Coronary artery (tissue), 2 donors: ENCODE measurements around the gene LSR.
"Not testable (repeated sequence)": the region's sequence is repeated elsewhere in the genome, so short reads cannot be mapped to it uniquely, and the experiment has no call there.

Experiments used
- DNase-seq: peaks from one replicate; pipeline ENCODE4 v3.0.0-alpha.2; 2017; ENCODE audit warnings: low spot score
- H3K27ac ChIP-seq, 2 donors: fragments of 200-600 bp; sonication (generic); one replicate each; pipeline ENCODE4 v1.5.1; 2016 to 2019
- H3K4me3 ChIP-seq: fragments of 200-600 bp; sonication (generic); 2 replicates; pipeline ENCODE4 v1.5.1; 2016; ENCODE audit warnings: mild to moderate bottlenecking, moderate library complexity
- CTCF ChIP-seq: fragments of 200-600 bp; sonication (generic); IDR thresholded peaks from one replicate; pipeline ENCODE4 v1.5.1; 2019; ENCODE audit warnings: antibody characterized with exemption

Gene LSR

GRCh38 chr19:35236638-35237400, 12.0 kb upstream of the LSR start:
- no peak overlapping the region for H3K4me3 ChIP-seq
- no peak overlapping the region for H3K27ac ChIP-seq
- no peak for DNase-seq
- TF ChIP-seq CTCF: no peak

GRCh38 chr19:35239597-35239996, 9.2 kb upstream of the LSR start:
- H3K4me3 ChIP-seq, DNase-seq, H3K27ac ChIP-seq: not testable (repeated sequence)

GRCh38 chr19:35240327-35240726, 8.5 kb upstream of the LSR start:
- no peak for TF ChIP-seq CTCF
- no peak for DNase-seq
- H3K4me3 ChIP-seq: no peak overlapping the region
- H3K27ac ChIP-seq: no peak overlapping the region

- DNase-seq: no peak
- Histone ChIP-seq H3K4me3 (no peak overlapping the region), H3K27ac (no peak overlapping the region)
- no peak for TF ChIP-seq CTCF
Observed at GRCh38 chr19:35241417-35241816, 7.4 kb upstream of the LSR start.

GRCh38 chr19:35246466-35247092, 2.2 kb upstream of the LSR start:
- Histone ChIP-seq H3K4me3 (no peak overlapping the region), H3K27ac (no peak overlapping the region)
- TF ChIP-seq CTCF: no peak
- no peak for DNase-seq

- Histone ChIP-seq H3K27ac (peak overlapping the region in 1 of 2 donors; percentile 70), H3K4me3 (peak overlapping the region; percentile 74)
- no peak for DNase-seq
- TF ChIP-seq CTCF: no peak
Observed at GRCh38 chr19:35247526-35248309, 1.1 kb upstream of the LSR start.

- no peak for DNase-seq
- TF ChIP-seq CTCF: no peak
- Histone ChIP-seq H3K27ac (peak overlapping the region in 1 of 2 donors; percentile 70), H3K4me3 (peak overlapping the region; percentile 74)
Observed at GRCh38 chr19:35249146-35249847, 495 bp downstream of the LSR start.
